HG03520 (cell line): ENCODE measurements around the gene SOBP.

Experiments used
- ATAC-seq: cut with Tn5 transposase; IDR thresholded peaks from one replicate; pipeline ENCODE4 v1.9.1; 2021; ENCODE audit warnings: mild to moderate bottlenecking, moderate library complexity; ENCODE audit not compliant: unreplicated experiment

SOBP gene

GRCh38 chr6:107485157-107485556, 4.8 kb upstream of the SOBP start:
- ATAC-seq, result no peak

DNA sequence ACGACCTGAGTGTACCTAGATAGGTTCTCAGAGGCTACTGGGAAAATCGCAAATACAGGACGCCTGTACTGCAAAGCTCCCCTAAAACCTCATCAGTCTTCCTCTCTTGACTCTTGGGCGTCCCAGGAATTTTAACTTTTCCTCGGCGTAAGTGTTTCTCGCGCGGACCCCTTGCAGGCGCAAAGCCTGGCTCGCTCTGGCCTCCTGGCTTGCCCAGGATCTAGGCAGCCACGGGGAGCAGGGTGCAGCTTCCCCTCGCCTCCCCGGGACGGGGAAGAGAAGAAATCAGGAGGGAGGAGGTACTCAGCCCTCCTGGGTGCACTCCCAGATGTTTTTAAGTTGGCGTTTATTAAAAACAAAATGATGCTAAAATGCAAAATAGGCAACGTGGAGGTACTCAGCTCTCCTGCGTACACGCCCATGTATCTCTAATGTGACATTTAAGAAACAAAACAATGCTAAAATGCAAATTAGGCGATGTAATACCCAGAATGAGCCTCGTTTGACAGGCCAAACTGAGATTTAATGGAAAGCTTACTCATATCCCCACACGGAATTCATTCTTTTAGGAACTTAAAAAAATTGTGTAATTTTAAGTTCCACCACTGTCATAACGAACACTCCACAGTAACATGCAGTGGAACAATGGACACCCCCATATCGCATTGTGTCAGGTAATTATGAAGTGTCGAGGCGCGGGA, 1.6 kb upstream of the SOBP start:
- ATAC-seq, result no peak

DNA sequence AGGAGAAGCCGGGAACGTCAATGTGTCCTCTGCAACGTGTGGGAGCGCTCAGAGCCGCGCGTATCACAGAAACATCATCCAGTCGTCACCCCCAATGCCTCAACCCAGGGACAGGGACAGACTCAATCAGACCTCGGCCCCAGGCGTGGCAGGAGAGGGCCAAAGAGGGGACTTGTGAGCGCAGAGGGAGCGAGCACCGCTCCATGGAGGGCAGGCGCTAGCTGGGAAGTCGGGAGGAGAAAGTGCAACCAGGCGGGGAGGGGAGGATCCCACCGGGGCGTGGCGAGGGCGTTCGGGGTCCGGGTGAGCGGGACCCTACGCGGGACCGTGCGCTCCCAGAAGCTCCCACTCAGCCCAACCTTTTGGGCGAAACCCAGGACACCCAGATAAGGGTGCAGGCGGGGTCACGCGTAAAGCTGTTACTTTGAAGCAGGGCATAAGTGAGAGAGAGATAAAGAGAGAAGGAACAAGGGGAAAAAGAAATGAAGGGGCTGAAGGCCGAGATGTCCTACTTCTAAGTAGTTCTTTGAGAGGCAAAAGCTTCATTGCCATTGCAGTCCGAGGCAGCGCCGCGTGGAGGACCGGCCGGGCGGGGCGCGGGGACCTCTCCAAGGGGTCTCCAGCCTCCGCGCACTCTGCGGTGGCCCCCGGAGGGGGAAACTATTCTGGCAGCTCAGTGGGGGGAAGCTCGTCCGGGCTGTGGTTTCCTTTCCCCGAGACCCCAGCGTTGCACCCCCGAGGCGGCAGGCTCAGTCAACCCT, 862 bp upstream of the SOBP start:
- ATAC-seq, result no peak

DNA sequence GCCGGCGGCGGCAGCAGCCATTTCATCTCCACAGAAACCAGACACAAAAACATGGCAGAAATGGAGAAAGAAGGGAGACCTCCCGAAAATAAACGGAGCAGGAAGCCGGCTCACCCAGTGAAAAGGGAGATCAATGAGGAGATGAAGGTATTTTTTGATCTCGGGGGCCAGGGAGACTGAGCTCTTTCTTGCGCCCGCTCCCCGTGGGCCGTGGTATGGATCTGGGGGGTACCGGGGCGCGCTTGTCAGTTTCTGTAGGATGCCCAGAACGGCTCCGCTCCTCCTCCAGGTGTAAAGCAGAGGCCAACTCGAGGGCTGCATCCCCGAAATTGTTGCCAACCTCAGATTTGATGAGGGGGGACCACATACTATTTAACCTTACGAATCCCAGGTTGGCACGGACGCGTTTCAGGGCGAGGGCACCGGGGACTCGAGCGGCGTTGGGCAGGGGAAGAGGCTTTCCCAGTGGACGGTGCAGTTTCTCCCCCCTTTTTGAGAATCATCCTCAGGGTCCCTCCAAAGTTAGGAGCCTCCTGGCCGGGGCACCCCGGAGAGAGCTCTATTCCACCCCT, 735 bp downstream of the SOBP start:
- no peak for ATAC-seq

- no peak for ATAC-seq
Measured at GRCh38 chr6:107491138-107491609, 1.3 kb downstream of the SOBP start.

- no peak for ATAC-seq
Measured at GRCh38 chr6:107491760-107492660, 2.1 kb downstream of the SOBP start.

- no peak for ATAC-seq
Measured at GRCh38 chr6:107493158-107494057, 3.5 kb downstream of the SOBP start.

DNA sequence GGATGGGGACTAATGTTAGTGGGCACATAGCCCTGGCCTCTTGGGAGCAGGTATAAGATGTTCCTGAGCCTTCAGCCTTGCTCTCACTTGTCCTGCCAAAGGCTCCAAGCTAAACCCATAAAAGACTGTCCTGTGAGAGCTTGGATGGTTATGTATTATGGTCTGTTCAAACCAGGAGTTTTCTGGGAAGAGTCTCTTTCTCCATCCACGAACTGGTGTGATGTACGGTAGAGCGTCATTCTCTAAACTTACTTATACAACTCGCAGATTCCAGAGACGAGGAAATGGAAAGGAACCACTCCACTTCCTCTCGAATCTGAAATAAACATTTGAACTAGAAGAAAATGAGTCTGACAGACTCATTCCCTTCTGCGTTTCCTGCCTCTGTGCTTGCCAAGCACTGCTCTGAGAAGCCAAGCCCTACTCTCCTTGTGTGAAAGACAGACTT, 5.3 kb downstream of the SOBP start:
- ATAC-seq, result no peak

DNA sequence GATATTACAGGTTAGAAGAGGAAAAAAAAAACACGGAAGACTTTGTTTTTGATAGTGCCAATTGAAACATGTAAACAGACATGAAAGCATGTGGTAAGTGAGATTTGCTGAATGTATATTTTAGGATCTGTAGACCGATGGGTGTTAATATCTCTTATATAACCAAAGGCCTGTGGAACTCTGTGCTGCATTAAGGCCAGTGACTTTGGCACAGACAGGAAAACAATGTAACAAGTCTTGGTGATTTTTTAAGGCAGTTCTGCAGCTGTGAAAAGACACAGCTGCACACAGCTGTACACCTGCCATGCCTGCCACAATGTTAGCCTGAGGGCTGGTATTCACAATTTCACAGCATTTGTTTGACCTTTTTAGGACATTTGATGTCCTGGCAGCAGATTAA, 6.1 kb downstream of the SOBP start:
- ATAC-seq, result no peak

GRCh38 chr6:107496892-107497684, 7.2 kb downstream of the SOBP start:
- no peak for ATAC-seq

GRCh38 chr6:107504270-107505026, 14.5 kb downstream of the SOBP start:
- no peak for ATAC-seq

DNA sequence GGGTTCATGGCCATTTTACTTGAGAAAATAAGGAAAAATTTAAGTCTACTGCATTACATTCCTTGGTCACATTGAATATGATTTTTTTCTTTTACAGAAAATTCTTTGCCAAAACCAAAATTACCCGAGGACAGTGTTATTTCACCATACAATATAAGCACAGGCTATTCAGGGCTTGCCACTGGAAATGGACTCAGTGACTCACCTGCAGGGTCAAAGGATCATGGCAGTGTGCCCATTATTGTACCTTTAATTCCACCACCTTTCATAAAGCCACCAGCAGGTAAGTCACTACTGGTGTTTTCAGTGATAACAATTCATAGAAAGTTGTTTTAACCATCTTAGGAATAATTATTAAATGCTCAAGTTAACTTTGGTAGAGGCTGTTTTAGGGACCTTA, 16.2 kb downstream of the SOBP start:
- no peak for ATAC-seq

DNA sequence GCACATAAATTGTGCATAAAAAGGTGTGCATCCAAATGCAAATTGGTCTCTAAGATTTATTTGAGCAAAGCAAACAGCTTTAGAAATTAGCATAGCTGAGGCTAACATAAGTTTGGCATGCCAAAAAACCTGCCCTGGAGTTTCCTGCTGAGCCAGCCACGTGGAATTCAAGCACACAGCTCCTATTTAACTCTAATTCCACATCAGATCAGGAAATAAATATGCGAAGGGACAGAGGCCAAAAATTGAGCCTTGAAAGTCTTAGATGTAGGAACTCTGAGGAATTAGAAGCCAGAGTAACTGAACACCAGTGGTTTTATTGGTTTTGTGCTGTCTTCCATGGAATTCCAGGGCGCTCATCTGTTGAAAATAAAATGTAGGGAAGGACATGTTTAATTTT, 19.6 kb downstream of the SOBP start:
- no peak for ATAC-seq

DNA sequence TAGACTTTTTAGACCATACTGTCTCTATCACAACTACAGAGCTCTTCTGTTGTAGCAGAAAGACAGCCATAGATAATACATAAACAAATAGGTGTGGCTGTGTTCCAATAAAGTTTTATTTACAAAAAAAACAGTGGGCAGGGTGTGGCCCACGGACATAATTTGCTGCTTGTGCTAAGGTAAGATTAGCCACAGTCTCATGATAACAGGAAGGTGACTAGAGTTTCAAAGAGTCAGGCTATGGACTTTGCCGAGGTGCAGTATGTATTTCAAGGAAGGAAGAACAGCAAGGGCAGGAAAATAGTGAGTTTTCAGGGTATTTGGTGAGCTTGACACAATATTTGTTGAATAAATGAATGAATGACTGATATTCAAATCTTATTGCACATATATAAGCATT, 20.2 kb downstream of the SOBP start:
- no peak for ATAC-seq

GRCh38 chr6:107511511-107511993, 21.6 kb downstream of the SOBP start:
- ATAC-seq, result no peak

DNA sequence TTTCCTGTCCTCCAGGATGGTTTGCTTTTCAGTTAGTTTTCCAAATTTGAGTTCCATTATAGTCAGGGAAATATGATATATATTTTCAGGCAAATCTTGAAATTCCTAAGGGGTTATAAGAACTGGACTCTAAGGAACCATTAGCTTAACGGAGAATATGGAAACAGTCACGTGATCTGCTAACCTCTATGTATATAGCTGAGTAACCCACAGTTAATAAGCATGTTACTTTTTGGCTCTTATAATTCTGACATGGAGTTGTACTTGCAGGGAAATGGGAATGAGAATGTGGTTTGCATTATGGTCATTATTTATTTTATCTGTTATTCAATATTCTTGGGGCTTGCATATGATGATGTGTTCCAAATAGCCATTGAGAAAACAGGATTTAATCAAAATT, 23.3 kb downstream of the SOBP start:
- no peak for ATAC-seq

- ATAC-seq, result no peak
Measured at GRCh38 chr6:107515955-107516354, 26.0 kb downstream of the SOBP start.

GRCh38 chr6:107517274-107517673, 27.4 kb downstream of the SOBP start:
- ATAC-seq, result no peak
